ENCODE results near the gene SMOC1.

SMOC1 gene

GRCh38 chr14:69941768-69942742 lies 62.8 kb downstream of the SMOC1 start:
- DNase-seq (ENCODE audit: low read depth in 4 of 4, low spot score in 1 of 4), result no peak

GRCh38 chr14:69943084-69943780 lies 64.0 kb downstream of the SMOC1 start:
- no peak for DNase-seq (ENCODE audit: low read depth in 4 of 4, low spot score in 1 of 4)

GRCh38 chr14:69945347-69945746 lies 66.1 kb downstream of the SMOC1 start:
- no peak for DNase-seq (ENCODE audit: low read depth in 4 of 4, low spot score in 1 of 4)

GRCh38 chr14:69945912-69946311 lies 66.7 kb downstream of the SMOC1 start:
- DNase-seq (ENCODE audit: low read depth in 4 of 4, low spot score in 1 of 4), result no peak

- no peak for DNase-seq (ENCODE audit: low read depth in 4 of 4, low spot score in 1 of 4)
These were observed 69.1 kb downstream of the SMOC1 start for GRCh38 chr14:69948351-69948750.

- DNase-seq (ENCODE audit: low read depth in 4 of 4, low spot score in 1 of 4), result no peak
These were observed 72.0 kb downstream of the SMOC1 start for GRCh38 chr14:69951263-69951662.

- DNase-seq (ENCODE audit: low read depth in 4 of 4, low spot score in 1 of 4), result no peak
These were observed 72.7 kb downstream of the SMOC1 start for GRCh38 chr14:69951935-69952334.

- DNase-seq (ENCODE audit: low read depth in 4 of 4, low spot score in 1 of 4), result no peak
These were observed 74.2 kb downstream of the SMOC1 start for GRCh38 chr14:69953266-69953915.

- no peak for DNase-seq (ENCODE audit: low read depth in 4 of 4, low spot score in 1 of 4)
These were observed 76.9 kb downstream of the SMOC1 start for GRCh38 chr14:69955855-69956845.

GRCh38 chr14:69956970-69957369 lies 77.8 kb downstream of the SMOC1 start:
- no peak for DNase-seq (ENCODE audit: low read depth in 4 of 4, low spot score in 1 of 4)

GRCh38 chr14:69957986-69958385 lies 78.8 kb downstream of the SMOC1 start:
- no peak for DNase-seq (ENCODE audit: low read depth in 4 of 4, low spot score in 1 of 4)

GRCh38 chr14:69959136-69959535 lies 79.9 kb downstream of the SMOC1 start:
- no peak for DNase-seq (ENCODE audit: low read depth in 4 of 4, low spot score in 1 of 4)

GRCh38 chr14:69960296-69960695 lies 81.1 kb downstream of the SMOC1 start:
- no peak for DNase-seq (ENCODE audit: low read depth in 4 of 4, low spot score in 1 of 4)

GRCh38 chr14:69963966-69964365 lies 84.8 kb downstream of the SMOC1 start:
- no peak for DNase-seq (ENCODE audit: low read depth in 4 of 4, low spot score in 1 of 4)

GRCh38 chr14:69964841-69965240 lies 85.6 kb downstream of the SMOC1 start:
- no peak for DNase-seq (ENCODE audit: low read depth in 4 of 4, low spot score in 1 of 4)

- no peak for DNase-seq (ENCODE audit: low read depth in 4 of 4, low spot score in 1 of 4)
These were observed 88.9 kb downstream of the SMOC1 start for GRCh38 chr14:69968132-69968531.

- no peak for DNase-seq (ENCODE audit: low read depth in 4 of 4, low spot score in 1 of 4)
These were observed 89.5 kb downstream of the SMOC1 start for GRCh38 chr14:69968681-69969080.

GRCh38 chr14:69972755-69973154 lies 93.5 kb downstream of the SMOC1 start:
- DNase-seq (ENCODE audit: low read depth in 4 of 4, low spot score in 1 of 4), result no peak

GRCh38 chr14:69973846-69974245 lies 94.6 kb downstream of the SMOC1 start:
- no peak for DNase-seq (ENCODE audit: low read depth in 4 of 4, low spot score in 1 of 4)

GRCh38 chr14:69979882-69980281 lies 100.7 kb downstream of the SMOC1 start:
- DNase-seq (ENCODE audit: low read depth in 4 of 4, low spot score in 1 of 4), result no peak
